GM19463 (cell line): ENCODE measurements around the gene DPYSL4.

Experiments used
- ATAC-seq: cut with Tn5 transposase; IDR thresholded peaks from one replicate; pipeline ENCODE4 v1.9.1; 2021; ENCODE audit warnings: mild to moderate bottlenecking, moderate library complexity; ENCODE audit not compliant: unreplicated experiment

Gene DPYSL4

DNA sequence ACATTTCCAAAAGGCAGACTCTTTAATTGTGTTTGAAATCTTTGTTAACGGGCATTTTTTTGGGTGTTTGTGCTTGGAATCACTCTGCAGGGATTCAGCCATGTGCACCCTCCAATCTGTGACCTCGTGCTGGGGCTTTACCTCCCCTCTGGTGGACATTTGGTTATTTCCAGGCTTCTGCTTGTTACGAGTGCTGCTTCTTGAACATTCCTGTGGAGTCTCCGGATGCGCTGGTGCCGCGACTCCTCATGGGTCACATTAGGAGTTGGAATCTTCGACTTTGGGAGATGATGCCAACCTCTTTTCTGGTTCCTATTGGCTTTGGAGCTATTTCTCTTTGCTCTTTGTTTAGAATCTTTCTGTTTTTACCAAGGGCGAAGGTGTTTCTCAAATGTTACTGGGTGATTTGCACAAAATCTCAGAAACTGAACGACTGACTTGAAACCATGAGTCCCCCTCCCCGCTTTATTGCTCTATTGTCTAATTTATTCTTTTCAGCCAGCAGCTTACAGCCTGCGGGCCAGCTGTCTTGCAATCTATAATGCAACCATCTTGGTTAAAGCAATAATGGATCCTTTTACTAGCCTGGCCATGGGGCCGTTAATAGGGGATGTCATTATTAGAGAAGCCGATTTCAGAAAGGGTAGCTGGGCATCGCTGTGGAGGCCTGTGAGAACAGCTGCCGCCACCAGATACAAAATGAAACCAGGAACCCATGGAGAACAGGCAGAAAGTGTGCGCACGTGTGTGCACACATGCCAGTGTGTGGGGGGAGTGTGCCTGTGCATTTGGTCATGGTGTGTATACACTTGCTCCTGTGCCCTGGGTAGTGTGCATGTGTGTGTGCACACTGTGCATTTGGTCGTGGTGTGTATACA lies 9.9 kb upstream of the DPYSL4 start:
- no peak for ATAC-seq

DNA sequence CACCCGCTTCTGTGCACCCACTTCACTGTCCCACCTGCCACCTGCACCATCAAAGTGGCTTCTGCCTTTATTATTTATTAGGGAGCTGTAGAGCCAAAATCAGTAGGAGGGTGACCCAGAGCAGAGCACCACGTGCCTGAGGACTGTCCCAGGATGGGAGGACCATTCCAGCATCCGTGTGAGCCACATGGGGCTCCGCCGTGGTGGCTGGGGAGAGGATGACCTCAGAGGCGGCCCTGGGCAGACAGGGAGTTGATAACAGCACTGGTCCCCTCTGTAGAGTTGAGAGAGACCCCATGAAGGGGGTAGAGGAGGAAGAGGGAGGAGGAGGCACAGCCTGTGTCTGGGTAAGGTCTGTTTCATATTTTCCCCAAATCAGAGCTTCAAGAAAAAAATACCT lies 8.7 kb upstream of the DPYSL4 start:
- ATAC-seq = no peak

DNA sequence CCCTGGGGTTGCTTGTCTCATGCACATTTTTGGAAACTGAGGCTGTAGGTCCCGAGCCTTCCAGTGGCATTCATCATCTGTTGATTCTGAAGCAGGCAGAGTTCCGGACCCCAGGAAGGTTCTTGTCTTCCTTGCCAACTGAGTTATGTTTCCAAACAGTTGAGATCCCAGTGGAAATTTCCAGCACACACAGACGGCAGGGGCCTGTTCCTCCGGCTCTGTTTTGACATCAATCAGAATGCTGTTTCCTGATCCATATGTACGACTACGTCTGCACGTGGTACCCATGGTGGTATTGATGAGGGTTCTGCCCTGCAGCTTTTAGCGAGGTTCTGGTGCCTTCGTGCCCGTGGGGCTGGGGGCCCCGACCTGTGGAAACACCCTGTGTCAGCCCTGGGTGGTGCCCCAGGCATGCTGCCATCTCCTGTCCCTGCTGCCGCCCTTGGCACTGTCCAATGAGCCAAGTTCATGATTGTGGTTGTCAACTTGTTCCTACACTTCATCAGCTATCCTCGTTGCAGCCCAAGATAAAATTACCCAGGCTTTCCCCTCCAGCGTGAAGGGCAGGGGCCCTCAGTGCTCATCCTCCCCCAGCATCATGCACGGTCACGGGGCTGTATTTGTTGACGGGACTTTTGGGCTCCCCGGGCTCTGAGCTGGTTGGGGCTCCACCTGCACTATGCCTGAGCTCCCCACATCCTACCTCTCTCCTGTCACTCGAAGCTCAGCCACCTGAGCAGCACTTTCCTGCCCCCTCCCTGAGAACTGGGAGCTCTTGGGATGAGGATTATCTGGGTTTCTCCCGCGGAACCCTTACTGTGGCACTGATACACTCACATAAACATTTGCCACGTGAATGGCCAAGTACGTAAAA lies 7.8 kb upstream of the DPYSL4 start:
- ATAC-seq = no peak

DNA sequence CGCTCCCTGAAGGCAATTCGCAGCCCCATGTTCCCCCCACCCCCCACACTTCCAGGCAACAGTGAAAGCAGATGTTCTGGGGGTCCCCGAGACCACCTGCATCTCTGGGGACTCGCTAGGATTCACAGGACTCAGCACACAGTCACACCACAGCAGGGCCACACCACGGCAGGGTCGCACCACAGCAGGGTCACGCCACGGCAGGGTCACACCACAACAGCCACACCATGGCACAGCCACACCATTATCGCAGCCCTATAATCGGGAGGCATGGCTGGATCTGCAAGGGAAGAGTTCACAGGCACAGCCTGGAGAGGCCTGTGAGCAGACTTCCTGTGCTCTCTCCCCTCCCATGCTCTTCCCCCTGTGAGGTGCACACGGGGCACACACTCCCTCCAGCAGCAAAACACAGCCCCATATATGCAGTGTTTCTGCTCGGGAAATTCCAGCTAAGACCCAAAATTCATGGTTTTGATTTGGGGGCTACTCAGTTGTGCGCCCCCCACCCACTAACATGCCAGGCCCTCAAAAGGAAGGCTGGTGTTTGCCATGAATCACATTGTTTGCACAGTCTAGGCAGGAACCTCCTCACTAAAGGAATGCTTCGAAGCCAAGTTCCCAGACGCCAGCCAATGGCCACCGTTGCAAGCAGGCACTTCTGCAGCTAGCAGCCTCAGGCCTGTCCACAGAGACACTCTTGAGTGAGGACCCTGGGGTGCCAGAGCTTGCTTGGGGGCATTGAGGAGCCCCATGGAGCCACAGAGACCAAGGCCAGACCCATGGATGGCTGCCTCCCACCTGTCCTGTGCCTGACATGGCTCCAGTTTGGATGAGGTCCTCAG lies 7.0 kb upstream of the DPYSL4 start:
- no peak for ATAC-seq

DNA sequence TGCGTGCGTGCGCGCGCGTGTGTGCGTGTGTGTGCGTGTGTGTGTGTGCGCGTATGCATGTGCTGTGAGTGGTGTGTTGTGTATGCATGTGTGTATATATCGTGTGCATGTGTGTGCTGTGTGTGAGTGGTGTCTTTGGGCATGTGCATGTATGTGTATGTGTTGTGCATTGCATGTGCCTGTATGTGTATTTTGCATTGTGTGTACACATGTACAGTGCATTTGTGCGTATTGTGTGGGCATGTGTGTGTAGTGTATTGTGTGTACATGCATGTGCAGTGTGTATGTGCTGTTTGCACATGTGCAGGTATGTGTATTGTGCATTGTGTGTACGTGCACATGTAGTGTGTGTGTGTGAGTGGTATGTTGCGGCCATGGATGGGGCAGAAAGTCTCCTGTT lies 6.0 kb upstream of the DPYSL4 start:
- no peak for ATAC-seq

DNA sequence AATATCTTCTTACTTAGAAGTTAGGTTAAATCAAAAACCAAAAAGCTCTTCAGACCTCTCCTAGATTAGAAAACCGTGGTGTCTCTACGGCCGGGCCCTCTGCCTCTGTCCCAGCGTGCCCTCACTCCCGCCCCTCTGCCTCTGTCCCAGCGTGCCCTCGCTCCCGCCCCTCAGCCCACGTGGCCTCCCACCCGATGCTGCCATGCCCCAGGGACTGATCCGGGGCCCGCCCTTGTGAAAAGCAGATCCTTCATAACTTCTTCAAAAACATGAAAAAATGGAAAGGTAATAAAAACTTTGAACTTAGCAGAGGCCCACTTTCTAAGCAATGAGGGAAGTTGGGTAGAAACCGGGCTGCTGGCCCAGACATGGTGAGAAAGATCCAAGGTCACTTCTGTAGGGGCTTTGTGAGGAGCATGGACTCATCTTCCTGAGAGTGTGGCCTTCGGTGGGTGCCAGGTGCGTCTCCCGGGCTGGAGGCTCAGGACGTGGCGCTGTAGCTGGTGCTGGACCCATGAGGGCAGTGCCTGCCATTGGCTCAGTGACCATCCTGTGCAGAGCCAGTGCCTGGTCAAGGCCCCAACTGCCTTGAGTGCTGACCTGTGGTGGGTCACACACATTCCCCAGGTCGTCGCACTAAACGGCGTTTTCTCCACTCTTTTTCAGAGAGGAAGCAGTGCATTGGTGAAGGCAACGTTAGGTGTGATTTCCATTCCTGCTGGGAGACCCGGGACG lies 4.9 kb upstream of the DPYSL4 start:
- ATAC-seq = no peak

DNA sequence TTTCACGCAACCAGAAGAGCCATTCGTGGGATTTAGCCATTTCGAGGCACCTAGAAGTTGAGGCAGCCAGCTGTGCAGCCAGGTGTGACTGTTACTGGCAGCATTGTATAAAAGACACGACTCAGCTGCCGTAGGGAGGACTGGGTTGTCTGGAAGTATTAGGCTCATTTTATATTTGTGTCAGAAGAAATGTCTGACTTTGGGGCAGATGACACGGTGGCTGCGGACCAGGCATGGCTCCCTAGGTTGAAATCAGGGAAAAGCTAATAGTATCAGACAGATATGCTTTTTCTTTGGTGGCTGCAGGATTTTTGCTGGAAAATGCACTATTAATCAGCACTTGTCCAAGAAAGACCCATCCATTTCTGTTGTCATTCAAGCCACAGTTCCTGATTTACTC lies 4.2 kb upstream of the DPYSL4 start:
- ATAC-seq = no peak

DNA sequence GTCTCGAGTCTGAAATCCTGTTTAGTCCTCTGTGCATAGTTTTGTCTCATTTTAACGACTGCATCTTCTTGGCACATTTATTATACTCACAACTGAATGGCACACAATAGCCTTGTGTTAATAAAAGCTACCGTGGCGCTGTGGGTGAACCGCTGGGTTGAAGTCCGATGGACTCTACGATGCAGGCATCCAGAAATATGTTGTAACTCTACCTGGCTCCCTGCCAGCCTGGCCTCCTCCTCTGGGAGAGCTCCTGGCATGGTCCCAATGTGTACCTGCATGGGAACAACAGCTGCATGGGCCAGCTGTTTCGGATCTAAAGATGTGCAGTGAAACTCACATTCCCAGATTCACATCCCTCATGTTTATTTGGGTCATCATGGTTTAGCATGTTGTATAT lies 3.7 kb upstream of the DPYSL4 start:
- no peak for ATAC-seq

DNA sequence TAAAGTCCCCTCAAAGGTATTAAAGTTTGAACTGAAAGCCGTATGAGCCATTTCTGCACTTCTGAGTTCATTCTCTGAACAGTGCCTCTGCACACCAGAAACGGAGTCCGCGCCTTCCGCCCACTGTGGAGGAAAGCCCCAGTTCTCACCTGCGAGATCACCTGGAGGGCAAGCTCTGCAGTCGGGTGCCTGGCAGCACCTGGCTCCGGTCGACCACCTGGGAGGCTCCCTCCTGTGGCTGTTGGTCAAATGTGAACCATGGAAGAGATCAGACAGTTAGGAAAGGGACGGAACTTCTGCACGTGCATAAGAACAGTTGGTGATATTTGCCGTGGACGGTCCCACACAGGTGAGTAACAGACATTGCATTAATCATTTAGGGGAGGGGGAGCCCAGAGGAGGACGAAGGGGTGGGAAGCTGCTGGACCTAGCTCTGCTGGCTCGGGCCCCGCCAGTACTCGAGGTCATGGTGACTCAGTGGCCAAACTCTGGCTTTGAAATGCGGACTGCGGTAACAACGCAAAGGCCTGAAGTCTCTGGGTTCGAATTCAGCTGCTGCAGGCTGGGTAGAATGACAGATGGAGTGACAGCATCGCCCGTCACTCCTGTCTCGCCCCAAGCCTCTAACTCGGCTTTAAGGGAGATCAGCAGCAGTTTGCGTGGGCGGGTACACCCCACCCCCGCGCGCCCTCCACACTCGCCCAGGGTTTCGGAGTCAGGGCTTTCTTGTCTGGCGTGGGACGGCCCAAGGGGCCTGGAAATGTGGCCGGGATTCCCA lies 1.7 kb upstream of the DPYSL4 start:
- ATAC-seq = no peak

DNA sequence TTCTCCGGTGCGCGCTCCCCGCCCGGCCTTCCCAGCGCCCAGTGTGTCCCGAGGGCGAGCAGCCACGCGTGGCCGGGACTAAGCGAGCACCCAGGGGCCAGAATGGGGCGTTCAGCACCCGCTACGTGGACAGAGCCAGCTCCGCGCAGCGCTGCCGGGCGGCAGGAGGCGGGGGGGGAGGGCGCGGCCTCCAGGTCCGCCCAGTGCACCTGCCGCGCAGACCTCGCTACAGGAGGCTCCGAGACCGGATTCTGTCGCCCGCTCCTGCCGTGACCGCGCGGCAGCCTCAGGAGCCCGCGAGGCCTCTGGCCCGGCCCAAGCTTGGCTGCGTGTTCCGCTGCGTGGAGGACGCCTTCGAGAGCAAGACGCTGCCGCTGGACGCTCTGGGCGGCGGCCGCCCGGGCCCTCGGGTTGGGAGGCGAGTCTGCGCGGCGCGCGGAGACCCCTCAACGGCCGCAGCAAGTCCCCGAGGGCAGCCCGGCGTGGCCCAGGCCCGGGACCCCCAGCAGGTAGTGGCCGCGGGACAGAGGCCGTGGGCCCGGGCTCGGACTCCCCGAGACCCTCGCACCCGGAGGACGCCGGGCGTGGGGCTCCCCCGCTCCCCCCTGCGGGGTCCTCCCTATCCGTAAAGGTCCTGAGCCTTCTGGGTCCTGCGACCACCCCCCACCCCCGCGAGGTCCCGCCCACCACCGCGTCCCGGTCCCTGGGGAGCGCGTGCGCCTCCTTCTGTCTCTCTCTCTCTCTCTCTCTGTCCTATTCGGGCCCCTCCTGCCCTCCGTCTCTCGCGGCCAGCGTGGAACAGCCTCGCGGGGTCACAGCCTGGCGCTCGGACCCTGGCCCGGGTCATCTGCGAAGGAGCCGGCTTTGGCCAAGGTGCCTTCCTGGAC lies 904 bp upstream of the DPYSL4 start:
- ATAC-seq = no peak

DNA sequence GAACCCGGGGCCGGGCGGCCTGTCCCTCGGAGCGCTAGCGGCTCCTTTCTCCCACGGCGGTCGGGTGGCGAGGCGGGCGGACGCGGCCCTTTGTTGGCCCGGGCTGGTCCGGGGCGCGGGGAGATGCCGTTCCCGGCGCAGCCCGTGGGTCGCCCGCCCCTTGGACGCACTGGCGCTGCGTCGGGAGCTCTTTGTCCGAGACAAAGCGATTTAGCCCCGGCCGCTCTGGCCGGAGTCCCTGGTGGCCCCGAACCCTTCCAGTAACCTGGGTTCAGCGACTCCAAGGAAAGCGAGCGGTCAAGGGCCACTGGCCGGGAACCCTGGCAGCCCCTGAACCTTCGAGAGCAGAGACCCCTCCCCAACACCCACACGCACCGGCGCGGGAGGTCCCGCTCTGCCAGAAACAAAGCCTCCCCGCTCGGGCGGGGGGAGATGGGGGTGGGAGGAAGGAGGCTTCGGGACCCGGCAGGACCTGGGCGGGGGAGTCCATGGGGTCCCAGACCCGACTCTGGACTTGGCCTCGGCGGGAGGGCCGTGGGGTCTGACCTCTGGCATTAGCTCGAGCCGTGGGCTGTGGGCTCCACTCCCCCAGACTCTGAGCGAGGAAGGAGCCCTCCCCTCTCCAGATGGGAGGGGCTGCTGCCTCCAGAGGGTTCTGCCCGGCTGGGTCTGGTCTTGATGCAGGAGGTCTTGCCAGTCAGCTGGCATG lies 836 bp downstream of the DPYSL4 start:
- peak; percentile 30 for ATAC-seq

DNA sequence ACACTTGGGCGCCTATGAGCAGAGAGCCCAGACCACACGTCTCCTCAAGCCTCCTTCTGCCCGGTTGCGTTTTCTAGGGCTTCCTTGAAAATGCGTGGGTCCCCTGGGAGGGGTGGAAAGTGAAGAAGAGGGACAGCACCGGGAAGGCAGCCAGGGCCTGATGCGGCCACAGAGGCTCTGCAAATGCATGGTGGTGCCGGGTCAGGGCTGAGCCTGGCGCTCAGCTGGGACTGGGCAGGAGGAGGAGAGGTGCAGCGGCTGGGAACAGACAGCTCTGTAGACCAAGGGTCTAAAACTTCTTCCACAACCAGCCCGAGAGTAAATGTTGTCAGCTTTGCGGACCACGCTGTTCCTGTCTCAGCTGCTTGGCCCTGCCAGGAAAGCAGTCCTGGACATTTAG lies 1.6 kb downstream of the DPYSL4 start:
- no peak for ATAC-seq

DNA sequence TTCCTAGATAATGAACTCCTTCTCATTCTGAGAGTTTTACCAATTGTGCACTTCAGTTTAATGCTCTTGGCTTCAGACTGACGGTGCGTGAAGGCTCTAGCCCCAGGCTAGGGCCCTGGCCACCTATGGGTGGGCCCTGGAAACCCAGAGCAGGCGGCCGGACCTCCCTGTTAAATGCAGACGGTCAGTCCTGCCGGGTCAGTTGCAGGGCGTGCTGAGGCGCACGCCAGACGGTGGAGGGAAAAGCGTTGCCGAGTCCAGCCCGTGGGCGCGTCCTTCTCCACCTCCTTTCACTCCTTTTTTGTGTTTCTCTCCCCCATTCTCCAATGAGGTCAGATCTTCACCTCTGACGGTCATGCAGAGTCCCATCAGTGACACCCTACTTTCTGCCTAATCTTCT lies 2.3 kb downstream of the DPYSL4 start:
- no peak for ATAC-seq

DNA sequence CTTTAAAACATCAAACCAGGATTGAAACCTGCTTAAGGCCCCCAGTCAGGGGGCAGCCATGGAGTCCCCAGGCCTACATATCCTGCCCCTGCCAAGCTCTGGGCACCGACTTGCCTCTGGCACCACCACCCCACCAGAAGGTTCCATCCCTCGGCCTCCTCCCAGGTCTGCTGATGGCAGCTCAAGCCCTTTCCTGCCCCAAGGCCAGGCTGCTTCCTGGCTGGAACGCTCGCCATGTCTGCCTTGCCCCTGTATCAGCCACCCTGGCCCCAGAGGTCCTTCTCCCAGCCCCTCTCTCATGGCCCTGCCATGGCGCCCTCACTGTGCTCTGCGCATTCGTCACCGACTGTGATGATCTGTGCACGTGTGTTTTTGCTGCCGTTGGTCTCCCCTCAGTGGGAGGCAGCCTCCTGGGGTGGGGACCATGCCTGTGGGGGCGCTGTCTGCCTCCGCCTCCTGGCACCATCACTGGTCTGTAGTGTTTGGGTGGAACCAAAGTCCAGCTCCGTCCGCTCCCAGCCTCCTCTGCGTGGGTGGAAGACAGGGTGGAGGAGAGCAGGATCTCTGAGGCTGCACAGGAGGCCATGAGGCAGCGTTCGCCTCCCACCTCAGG lies 3.2 kb downstream of the DPYSL4 start:
- no peak for ATAC-seq

DNA sequence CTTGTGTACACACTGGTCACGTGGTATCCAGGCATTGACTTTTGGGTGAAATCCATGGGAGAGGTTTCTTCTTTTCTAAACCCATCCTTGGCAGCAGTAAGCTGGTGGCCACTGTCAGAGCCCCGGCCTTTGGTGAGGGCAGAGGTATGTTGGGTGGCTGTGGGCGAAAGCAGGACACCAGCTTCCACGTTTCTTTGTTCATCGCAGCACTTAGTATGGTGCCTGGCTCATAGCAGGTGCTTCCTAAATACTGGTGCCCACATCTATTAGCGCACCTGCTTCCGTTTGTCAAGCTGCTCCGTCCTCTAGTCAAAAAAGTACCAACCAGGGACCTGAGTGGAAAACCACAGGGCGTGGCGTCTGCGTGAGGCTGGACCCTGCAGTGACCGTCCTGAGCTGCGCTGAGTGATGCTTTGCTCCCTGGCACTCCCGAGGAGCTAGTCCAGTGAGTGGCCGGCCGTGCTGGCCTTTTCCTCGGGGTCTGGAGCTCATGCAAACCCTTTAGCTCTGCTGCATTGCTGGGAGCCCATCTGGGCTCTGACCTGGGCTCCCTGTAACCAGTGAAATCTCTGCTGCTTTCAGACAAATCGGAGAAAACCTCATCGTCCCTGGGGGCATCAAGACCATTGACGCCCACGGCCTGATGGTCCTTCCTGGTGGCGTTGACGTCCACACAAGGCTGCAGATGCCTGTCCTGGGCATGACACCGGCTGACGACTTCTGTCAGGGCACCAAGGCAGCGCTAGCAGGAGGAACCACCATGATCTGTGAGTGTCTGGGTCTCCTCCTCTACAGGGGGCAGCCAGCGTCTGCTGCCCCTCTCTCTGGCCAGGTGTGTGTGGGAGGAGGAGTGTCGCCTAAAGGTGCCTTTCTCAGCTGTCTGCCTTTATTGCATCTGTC lies 5.6 kb downstream of the DPYSL4 start:
- ATAC-seq = no peak

DNA sequence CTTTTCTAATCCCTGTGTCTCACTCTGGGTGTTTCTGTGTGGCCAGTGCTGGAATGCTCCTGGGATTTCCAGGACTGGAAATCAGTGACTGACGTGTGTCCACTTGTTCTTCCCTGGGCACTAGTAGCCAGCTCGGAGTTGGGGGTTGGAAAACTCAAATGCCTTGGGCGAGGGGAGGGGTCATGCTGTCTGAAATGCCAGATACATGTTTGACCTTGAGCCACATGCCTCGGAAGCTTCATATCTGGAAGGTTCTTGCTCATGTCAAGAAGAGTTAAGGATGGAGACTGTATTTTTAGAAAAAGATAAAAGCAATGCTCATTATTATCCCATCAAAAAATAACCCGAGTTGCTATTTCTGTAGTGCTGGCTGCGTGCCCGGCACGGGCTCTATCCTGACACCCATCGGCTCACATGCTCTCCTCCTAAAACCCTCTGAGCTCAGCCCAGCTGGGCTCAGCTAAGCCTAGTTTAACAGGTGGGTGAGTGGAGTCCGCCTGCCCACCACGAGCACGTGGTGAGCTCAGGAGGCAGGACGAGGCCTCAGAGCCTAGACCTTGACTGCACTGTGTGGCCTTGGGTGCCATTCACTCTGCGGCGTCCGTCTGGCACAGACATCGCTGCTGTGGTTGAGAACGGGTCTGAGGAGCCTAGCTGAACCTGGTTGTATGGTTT lies 6.4 kb downstream of the DPYSL4 start:
- ATAC-seq = no peak
